Measurements from ENCODE around the gene TIMM9.

TIMM9 gene

DNA sequence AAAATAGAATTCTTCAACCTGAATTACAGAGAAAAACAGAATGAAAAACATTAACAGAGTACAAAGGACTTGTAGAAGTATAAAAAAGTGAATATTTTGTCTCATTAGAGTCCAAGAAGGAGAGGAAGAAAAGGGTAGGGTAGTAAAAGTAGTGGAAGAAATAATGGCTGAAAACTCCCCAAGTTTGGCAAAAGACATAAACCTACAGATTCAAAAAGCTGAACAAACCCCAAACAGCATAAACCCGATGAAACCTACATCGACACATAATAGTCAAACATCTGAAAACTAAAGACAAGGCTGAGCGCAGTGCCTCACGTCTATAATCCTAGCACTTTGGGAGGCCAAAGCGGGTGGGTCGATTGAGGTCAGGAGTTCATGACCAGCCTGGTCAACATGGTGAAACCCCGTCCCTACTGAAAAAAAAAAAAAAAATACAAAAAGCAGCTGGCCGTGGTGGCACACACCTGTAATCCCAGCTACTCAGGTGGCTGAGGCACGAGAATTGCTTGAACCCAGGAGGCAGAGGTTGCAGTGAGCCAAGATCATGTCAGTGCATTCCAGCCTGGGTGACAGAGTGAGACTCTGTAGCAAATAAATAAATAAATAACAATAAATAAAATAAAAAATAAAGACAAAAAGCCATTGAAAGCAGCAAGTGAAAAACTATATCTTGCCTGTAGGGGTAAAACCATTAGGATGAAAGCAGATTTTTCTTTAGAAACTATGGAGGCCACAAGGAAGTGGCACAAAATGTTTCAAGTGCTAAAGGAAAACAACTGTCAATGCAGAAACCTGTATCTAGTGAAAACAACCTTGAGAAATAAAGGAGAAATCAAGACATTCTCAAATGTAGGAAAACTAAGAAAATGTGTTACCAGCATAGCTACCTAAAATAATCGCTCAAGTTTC lies 11.4 kb downstream of the TIMM9 start:
- no peak for TF ChIP-seq EZH2phosphoT487 (IDR thresholded peaks at IDR 0.05; ENCODE audit: borderline replicate concordance)
- TF ChIP-seq, protein P1, sequence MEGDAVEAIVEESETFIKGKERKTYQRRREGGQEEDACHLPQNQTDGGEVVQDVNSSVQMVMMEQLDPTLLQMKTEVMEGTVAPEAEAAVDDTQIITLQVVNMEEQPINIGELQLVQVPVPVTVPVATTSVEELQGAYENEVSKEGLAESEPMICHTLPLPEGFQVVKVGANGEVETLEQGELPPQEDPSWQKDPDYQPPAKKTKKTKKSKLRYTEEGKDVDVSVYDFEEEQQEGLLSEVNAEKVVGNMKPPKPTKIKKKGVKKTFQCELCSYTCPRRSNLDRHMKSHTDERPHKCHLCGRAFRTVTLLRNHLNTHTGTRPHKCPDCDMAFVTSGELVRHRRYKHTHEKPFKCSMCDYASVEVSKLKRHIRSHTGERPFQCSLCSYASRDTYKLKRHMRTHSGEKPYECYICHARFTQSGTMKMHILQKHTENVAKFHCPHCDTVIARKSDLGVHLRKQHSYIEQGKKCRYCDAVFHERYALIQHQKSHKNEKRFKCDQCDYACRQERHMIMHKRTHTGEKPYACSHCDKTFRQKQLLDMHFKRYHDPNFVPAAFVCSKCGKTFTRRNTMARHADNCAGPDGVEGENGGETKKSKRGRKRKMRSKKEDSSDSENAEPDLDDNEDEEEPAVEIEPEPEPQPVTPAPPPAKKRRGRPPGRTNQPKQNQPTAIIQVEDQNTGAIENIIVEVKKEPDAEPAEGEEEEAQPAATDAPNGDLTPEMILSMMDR (conservative IDR thresholded peaks at IDR 0.05; ENCODE audit: low read length), result no peak
- Histone ChIP-seq H3K9me2 (replicated peaks; ENCODE audit: low read depth, low read length) (no peaks in the 10 kb centered on the region), H3K4me2 (ENCODE audit: low read depth, low read length, poor library complexity, severe bottlenecking) (no peak overlapping the region), H3K79me2 (ENCODE audit: insufficient read depth, low read length) (peaks cover 4% of the 10 kb centered on the region; the same call in 1 of the 2 replicates), H4K20me1 (ENCODE audit: insufficient read depth, low read length, poor library complexity, severe bottlenecking) (no peaks in the 10 kb centered on the region), H3K9ac (ENCODE audit: low read depth, low read length, poor library complexity, severe bottlenecking) (no peak overlapping the region), H2AFZ (ENCODE audit: low read length) (no peak overlapping the region), H3F3A (ENCODE audit: low read depth) (0 out of 2 replicates have a peak, but pooled peaks cover 5% of the 10 kb centered on the region), H3K36me3 (ENCODE audit: insufficient read depth, low read length) (peaks cover 33% of the 10 kb centered on the region; the same call in 1 of the 2 replicates), H3K4me1 (ENCODE audit: insufficient read depth, low read length, poor library complexity, severe bottlenecking) (peaks cover 6% of the 10 kb centered on the region), H3K27me3 (ENCODE audit: insufficient read depth, low read length, poor library complexity, severe bottlenecking) (no peaks in the 10 kb centered on the region), H3K4me3 (ENCODE audit: low read length, poor library complexity, severe bottlenecking) (no peak overlapping the region), H3K9me3 (ENCODE audit: insufficient read depth, low read depth, low read length) (no peaks in the 10 kb centered on the region; the same call in 1 of the 2 replicates)

DNA sequence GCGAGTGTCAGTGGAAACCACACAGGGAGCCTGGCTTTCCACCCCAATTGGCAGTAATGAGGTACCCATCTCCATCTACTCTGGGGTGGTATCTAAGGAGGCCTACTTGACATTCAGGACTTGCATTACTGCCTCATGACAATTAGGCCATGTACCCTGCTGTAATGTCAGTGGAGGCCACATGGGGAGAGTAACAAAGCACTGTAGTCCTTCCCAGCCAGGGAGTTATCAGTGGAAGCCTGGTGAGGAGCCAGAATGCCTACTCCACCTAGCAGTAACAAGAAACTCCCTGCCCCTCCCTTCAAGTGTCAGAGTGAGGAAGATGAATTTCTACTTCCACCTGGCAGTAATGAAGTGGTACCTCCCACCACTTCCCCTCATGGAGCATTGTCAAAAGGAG lies 12.5 kb downstream of the TIMM9 start:
- no peak for TF ChIP-seq EZH2phosphoT487 (IDR thresholded peaks at IDR 0.05; ENCODE audit: borderline replicate concordance)
- Histone ChIP-seq H3K79me2 (ENCODE audit: insufficient read depth, low read length) (peaks cover 4% of the 10 kb centered on the region; the same call in 1 of the 2 replicates), H3K4me1 (ENCODE audit: insufficient read depth, low read length, poor library complexity, severe bottlenecking) (peaks cover 6% of the 10 kb centered on the region), H3K4me3 (ENCODE audit: low read length, poor library complexity, severe bottlenecking) (no peak overlapping the region), H3F3A (ENCODE audit: low read depth) (0 out of 2 replicates have a peak, but pooled peaks cover 5% of the 10 kb centered on the region), H3K4me2 (ENCODE audit: low read depth, low read length, poor library complexity, severe bottlenecking) (no peak overlapping the region), H4K20me1 (ENCODE audit: insufficient read depth, low read length, poor library complexity, severe bottlenecking) (no peaks in the 10 kb centered on the region), H3K9me2 (replicated peaks; ENCODE audit: low read depth, low read length) (no peaks in the 10 kb centered on the region), H2AFZ (ENCODE audit: low read length) (no peak overlapping the region), H3K9ac (ENCODE audit: low read depth, low read length, poor library complexity, severe bottlenecking) (no peak overlapping the region), H3K9me3 (ENCODE audit: insufficient read depth, low read depth, low read length) (no peaks in the 10 kb centered on the region; the same call in 1 of the 2 replicates), H3K27me3 (ENCODE audit: insufficient read depth, low read length, poor library complexity, severe bottlenecking) (no peaks in the 10 kb centered on the region), H3K36me3 (ENCODE audit: insufficient read depth, low read length) (peaks cover 43% of the 10 kb centered on the region; the same call in 1 of the 2 replicates)

DNA sequence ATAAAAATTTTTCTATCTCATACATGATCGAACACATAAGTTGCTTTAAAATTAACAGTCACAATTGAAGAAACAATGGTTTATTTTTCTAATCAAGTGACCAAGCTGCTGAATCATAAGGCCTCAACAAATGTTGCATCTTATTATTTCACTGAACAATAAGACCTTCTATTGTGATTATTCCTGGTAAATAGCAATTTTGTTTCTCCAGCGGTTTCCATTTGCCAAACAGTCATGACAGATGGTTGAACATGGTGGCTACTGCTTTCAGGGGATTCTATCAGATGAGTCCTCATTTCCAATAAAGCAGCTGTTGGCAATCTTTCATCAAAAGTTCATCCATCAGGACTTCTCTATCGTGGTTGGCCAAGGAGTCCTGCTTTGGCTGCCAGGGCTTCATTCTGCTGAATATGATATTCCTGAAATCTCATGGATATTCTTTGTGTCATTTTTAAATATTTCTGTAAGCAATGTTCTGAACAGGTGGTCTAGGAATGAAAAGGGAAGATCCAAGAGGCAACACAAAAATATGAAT lies 18.6 kb downstream of the TIMM9 start:
- Histone ChIP-seq H3K36me3 (ENCODE audit: insufficient read depth, low read length) (peaks cover 46% of the 10 kb centered on the region; the same call in 1 of the 2 replicates), H3K9ac (ENCODE audit: low read depth, low read length, poor library complexity, severe bottlenecking) (no peak overlapping the region), H3K9me3 (ENCODE audit: insufficient read depth, low read depth, low read length) (no peaks in the 10 kb centered on the region), H3K79me2 (ENCODE audit: insufficient read depth, low read length) (no peaks in the 10 kb centered on the region), H3K27me3 (ENCODE audit: insufficient read depth, low read length, poor library complexity, severe bottlenecking) (no peaks in the 10 kb centered on the region), H4K20me1 (ENCODE audit: insufficient read depth, low read length, poor library complexity, severe bottlenecking) (no peaks in the 10 kb centered on the region), H3F3A (ENCODE audit: low read depth) (no peaks in the 10 kb centered on the region), H2AFZ (ENCODE audit: low read length) (no peak overlapping the region), H3K4me2 (ENCODE audit: low read depth, low read length, poor library complexity, severe bottlenecking) (no peak overlapping the region), H3K4me3 (ENCODE audit: low read length, poor library complexity, severe bottlenecking) (no peak overlapping the region), H3K9me2 (replicated peaks; ENCODE audit: low read depth, low read length) (no peaks in the 10 kb centered on the region), H3K4me1 (ENCODE audit: insufficient read depth, low read length, poor library complexity, severe bottlenecking) (no peaks in the 10 kb centered on the region)
- TF ChIP-seq EZH2phosphoT487 (IDR thresholded peaks at IDR 0.05; ENCODE audit: borderline replicate concordance), result no peak
- TF ChIP-seq, protein P1 (conservative IDR thresholded peaks at IDR 0.05; ENCODE audit: low read length), result no peak

Data from Loucy (cell line).